ENCODE results near the gene ARHGEF26.
"Not testable (repeated sequence)": the region's sequence is repeated elsewhere in the genome, so short reads cannot be mapped to it uniquely, and the experiment has no call there.

The ARHGEF26 gene

GRCh38 chr3:154120961-154121700 lies at the start of gene ARHGEF26:
ARHGEF26 (plus strand) TSS chr3:154121390; CDS start chr3:154121993, 603 bp downstream.
- DNase-seq (ENCODE audit: low read depth), result peak; percentile 53
- H3K4me3 ChIP-seq (ENCODE audit: low read length), result peak within 1 kb of the TSS; percentile 76
- TF ChIP-seq CTCF (conservative IDR thresholded peaks at IDR 0.05; ENCODE audit: low read length), result no peak

GRCh38 chr3:154074966-154075365 lies 46.2 kb upstream of the ARHGEF26 start:
- no peak for TF ChIP-seq CTCF (conservative IDR thresholded peaks at IDR 0.05; ENCODE audit: low read length)
- H3K4me3 ChIP-seq (ENCODE audit: low read length), result no peak overlapping the region
- DNase-seq (ENCODE audit: low read depth), result no peak

- no peak overlapping the region for H3K4me3 ChIP-seq (ENCODE audit: low read length)
- DNase-seq (ENCODE audit: low read depth), result no peak
- TF ChIP-seq CTCF (conservative IDR thresholded peaks at IDR 0.05; ENCODE audit: low read length), result no peak
Observed at GRCh38 chr3:154078672-154079071, 42.5 kb upstream of the ARHGEF26 start.

- DNase-seq (ENCODE audit: low read depth), result no peak
- no peak for TF ChIP-seq CTCF (conservative IDR thresholded peaks at IDR 0.05; ENCODE audit: low read length)
Observed at GRCh38 chr3:154081305-154081704, 39.9 kb upstream of the ARHGEF26 start.

GRCh38 chr3:154085071-154085470 lies 36.1 kb upstream of the ARHGEF26 start:
- no peak overlapping the region for H3K4me3 ChIP-seq (ENCODE audit: low read length)
- TF ChIP-seq CTCF (conservative IDR thresholded peaks at IDR 0.05; ENCODE audit: low read length), result no peak
- DNase-seq (ENCODE audit: low read depth), result no peak

More at GRCh38 chr3:154081305-154081704, 39.9 kb upstream of the ARHGEF26 start:
- no peak overlapping the region for H3K4me3 ChIP-seq (ENCODE audit: low read length)

- TF ChIP-seq CTCF (conservative IDR thresholded peaks at IDR 0.05; ENCODE audit: low read length), result no peak
- no peak for DNase-seq (ENCODE audit: low read depth)
- no peak overlapping the region for H3K4me3 ChIP-seq (ENCODE audit: low read length)
Observed at GRCh38 chr3:154085799-154086198, 35.4 kb upstream of the ARHGEF26 start.

- DNase-seq (ENCODE audit: low read depth), result no peak
- no peak overlapping the region for H3K4me3 ChIP-seq (ENCODE audit: low read length)
- no peak for TF ChIP-seq CTCF (conservative IDR thresholded peaks at IDR 0.05; ENCODE audit: low read length)
Observed at GRCh38 chr3:154086286-154086685, 34.9 kb upstream of the ARHGEF26 start.

GRCh38 chr3:154087756-154088480 lies 33.3 kb upstream of the ARHGEF26 start:
- not testable (repeated sequence) for H3K4me3 ChIP-seq (ENCODE audit: low read length); DNase-seq (ENCODE audit: low read depth)

Data from AG10803 (cell line).